Neural progenitor cell (in vitro differentiated cells): Measurements from ENCODE around the gene C10orf120. TPM values are rescaled to one million over a fixed set of nuclear protein-coding genes. Genes with fewer than 3 reads are reported as not detected.

ENCODE experiments used
- DNase-seq: peaks from one replicate; pipeline ENCODE4 v3.0.0-alpha.2; 2016; ENCODE audit warnings: low spot score
- H2AFZ ChIP-seq: fragments of 200-600 bp; sonication (generic); replicated peaks from 2 replicates; pipeline ENCODE4 v1.6.1; 2016; ENCODE audit warnings: antibody characterized with exemption
- H3F3A ChIP-seq: fragments of 200-600 bp; sonication (generic); 2 replicates; pipeline ENCODE4 v1.6.1; 2016; ENCODE audit warnings: antibody characterized with exemption, low read depth
- H3K27ac ChIP-seq: fragments of 200-600 bp; sonication (generic); 2 replicates; pipeline ENCODE4 v1.5.1; 2016; ENCODE audit warnings: mild to moderate bottlenecking
- H3K27me3 ChIP-seq: fragments of 200-600 bp; sonication (generic); 2 replicates; pipeline ENCODE4 v1.6.1; 2016; ENCODE audit warnings: mild to moderate bottlenecking, moderate library complexity
- H3K36me3 ChIP-seq: fragments of 200-600 bp; sonication (generic); 2 replicates; pipeline ENCODE4 v1.5.1; 2016
- H3K4me1 ChIP-seq: fragments of 200-600 bp; sonication (generic); 2 replicates; pipeline ENCODE4 v1.6.1; 2016; ENCODE audit warnings: mixed run types
- H3K4me2 ChIP-seq: fragments of 200-600 bp; sonication (generic); 2 replicates; pipeline ENCODE4 v1.6.1; 2016
- H3K4me3 ChIP-seq: fragments of 200-600 bp; sonication (generic); 2 replicates; pipeline ENCODE4 v1.5.1; 2016
- H3K79me2 ChIP-seq: fragments of 200-600 bp; sonication (generic); 2 replicates; pipeline ENCODE4 v1.6.1; 2016; ENCODE audit warnings: low read depth
- H3K9ac ChIP-seq: fragments of 200-600 bp; sonication (generic); 2 replicates; pipeline ENCODE4 v1.6.1; 2016
- H3K9me3 ChIP-seq: fragments of 200-600 bp; sonication (generic); 2 replicates; pipeline ENCODE4 v1.5.1; 2016; ENCODE audit warnings: low read depth
- H4K20me1 ChIP-seq: fragments of 200-600 bp; sonication (generic); 2 replicates; pipeline ENCODE4 v1.6.1; 2016; ENCODE audit warnings: low read depth
- H3K27ac Mint-ChIP-seq: 3 replicates; pipeline ENCODE4 v1.8.0; 2021; ENCODE audit warnings: mixed read lengths
- H3K27me3 Mint-ChIP-seq: 2 replicates; pipeline ENCODE4 v1.8.0; 2022; ENCODE audit warnings: low read depth, mild to moderate bottlenecking, inconsistent platforms, moderate library complexity, mixed read lengths; ENCODE audit not compliant: insufficient read depth
- H3K36me3 Mint-ChIP-seq: 3 replicates; pipeline ENCODE4 v1.8.0; 2021; ENCODE audit warnings: mixed read lengths
- H3K4me1 Mint-ChIP-seq: 3 replicates; pipeline ENCODE4 v1.8.0; 2021; ENCODE audit warnings: mixed read lengths
- H3K4me3 Mint-ChIP-seq: 3 replicates; pipeline ENCODE4 v1.8.0; 2021; ENCODE audit warnings: mild to moderate bottlenecking, moderate library complexity, mixed read lengths
- H3K9me3 Mint-ChIP-seq: 3 replicates; pipeline ENCODE4 v1.8.0; 2020; ENCODE audit warnings: mixed read lengths
- EZH2 ChIP-seq: fragments of 200-600 bp; sonication (generic); IDR thresholded peaks from 2 replicates; pipeline ENCODE4 v1.6.1; 2017; ENCODE audit warnings: antibody characterized with exemption, mild to moderate bottlenecking, moderate library complexity
- EZH2phosphoT487 ChIP-seq: fragments of 200-600 bp; sonication (generic); IDR thresholded peaks from 2 replicates; pipeline ENCODE4 v1.6.1; 2017; ENCODE audit warnings: antibody characterized with exemption
- total RNA-seq: library from RNA; depleted of rRNA; stranded (reverse); fragments of >200 nt; gene quantifications from 2 replicates; pipeline ENCODE4 v1.2.3, GENCODE V29; 2015; ENCODE audit warnings: low replicate concordance
- TF ChIP-seq, protein P1 (sequence below): fragments of 200-600 bp; sonication (generic); IDR thresholded peaks from 2 replicates; pipeline ENCODE4 v1.5.1; 2017; ENCODE audit warnings: antibody characterized with exemption, mild to moderate bottlenecking

The C10orf120 gene
- total RNA-seq, 1 donor from 2014 or later: not detected

DNA sequence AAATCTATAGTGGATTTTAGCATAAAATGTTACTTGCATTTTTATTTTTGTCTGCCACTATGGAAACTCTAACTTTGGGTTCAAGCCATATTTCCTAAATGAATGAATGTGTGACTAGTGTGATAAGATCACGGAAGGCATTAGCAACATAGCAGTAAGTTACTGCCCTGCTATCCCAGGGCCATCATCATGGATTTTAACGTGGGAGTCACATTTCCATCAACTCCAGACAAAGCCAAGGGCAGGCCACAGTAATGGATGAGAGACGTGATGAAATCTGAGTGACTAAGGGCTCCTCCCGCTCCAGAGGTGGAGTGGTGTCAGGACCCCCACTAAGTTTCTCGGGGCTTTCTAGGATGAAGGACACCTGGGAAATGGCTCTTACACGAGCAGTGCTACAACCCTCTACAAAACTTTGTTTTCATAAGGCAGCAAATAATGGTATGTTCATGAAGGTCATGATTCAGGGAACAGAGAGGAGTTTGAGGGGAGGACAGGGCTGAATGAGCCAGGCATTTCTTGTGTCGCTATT lies 34.3 kb downstream of the C10orf120 start:
- no peaks in the 10 kb centered on the region for H3K27me3 ChIP-seq
- TF ChIP-seq, protein P1, sequence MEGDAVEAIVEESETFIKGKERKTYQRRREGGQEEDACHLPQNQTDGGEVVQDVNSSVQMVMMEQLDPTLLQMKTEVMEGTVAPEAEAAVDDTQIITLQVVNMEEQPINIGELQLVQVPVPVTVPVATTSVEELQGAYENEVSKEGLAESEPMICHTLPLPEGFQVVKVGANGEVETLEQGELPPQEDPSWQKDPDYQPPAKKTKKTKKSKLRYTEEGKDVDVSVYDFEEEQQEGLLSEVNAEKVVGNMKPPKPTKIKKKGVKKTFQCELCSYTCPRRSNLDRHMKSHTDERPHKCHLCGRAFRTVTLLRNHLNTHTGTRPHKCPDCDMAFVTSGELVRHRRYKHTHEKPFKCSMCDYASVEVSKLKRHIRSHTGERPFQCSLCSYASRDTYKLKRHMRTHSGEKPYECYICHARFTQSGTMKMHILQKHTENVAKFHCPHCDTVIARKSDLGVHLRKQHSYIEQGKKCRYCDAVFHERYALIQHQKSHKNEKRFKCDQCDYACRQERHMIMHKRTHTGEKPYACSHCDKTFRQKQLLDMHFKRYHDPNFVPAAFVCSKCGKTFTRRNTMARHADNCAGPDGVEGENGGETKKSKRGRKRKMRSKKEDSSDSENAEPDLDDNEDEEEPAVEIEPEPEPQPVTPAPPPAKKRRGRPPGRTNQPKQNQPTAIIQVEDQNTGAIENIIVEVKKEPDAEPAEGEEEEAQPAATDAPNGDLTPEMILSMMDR: no peak
- no peak for TF ChIP-seq EZH2
- no peak for TF ChIP-seq EZH2phosphoT487
- Mint-ChIP-seq H3K4me1 (no peaks in the 10 kb centered on the region), H3K4me3 (no peak overlapping the region), H3K27me3 (peaks cover 2% of the 10 kb centered on the region), H3K36me3 (no peaks in the 10 kb centered on the region), H3K9me3 (no peaks in the 10 kb centered on the region), H3K27ac (no peak overlapping the region)
- H3K4me1 ChIP-seq: no peaks in the 10 kb centered on the region
- H3F3A ChIP-seq: no peaks in the 10 kb centered on the region
- no peak overlapping the region for H3K4me3 ChIP-seq
- no peaks in the 10 kb centered on the region for H3K9me3 ChIP-seq
- no peak for DNase-seq
- H2AFZ ChIP-seq: no peak overlapping the region
- H3K36me3 ChIP-seq: no peaks in the 10 kb centered on the region
- H3K27ac ChIP-seq: no peak overlapping the region
- H3K79me2 ChIP-seq: no peaks in the 10 kb centered on the region
- H3K9ac ChIP-seq: no peak overlapping the region
- no peak overlapping the region for H3K4me2 ChIP-seq
- no peaks in the 10 kb centered on the region for H4K20me1 ChIP-seq

GRCh38 chr10:122664501-122664900 lies 35.1 kb downstream of the C10orf120 start:
- no peak overlapping the region for H3K9ac ChIP-seq
- no peak for TF ChIP-seq EZH2
- TF ChIP-seq EZH2phosphoT487: no peak
- TF ChIP-seq, protein P1: no peak
- H3K9me3 Mint-ChIP-seq: no peaks in the 10 kb centered on the region
- no peak overlapping the region for H3K4me2 ChIP-seq
- H3K4me1 Mint-ChIP-seq: no peaks in the 10 kb centered on the region
- H3K27me3 Mint-ChIP-seq: peaks cover 2% of the 10 kb centered on the region
- H3K27me3 ChIP-seq: no peaks in the 10 kb centered on the region
- no peaks in the 10 kb centered on the region for H3K79me2 ChIP-seq
- no peaks in the 10 kb centered on the region for H3F3A ChIP-seq
- H3K4me3 Mint-ChIP-seq: no peak overlapping the region
- no peak overlapping the region for H3K4me3 ChIP-seq
- no peaks in the 10 kb centered on the region for H3K9me3 ChIP-seq
- no peaks in the 10 kb centered on the region for H3K36me3 ChIP-seq
- no peaks in the 10 kb centered on the region for H3K36me3 Mint-ChIP-seq
- no peaks in the 10 kb centered on the region for H4K20me1 ChIP-seq
- no peak overlapping the region for H2AFZ ChIP-seq
- H3K4me1 ChIP-seq: no peaks in the 10 kb centered on the region
- no peak overlapping the region for H3K27ac ChIP-seq
- DNase-seq: no peak
- H3K27ac Mint-ChIP-seq: no peak overlapping the region

GRCh38 chr10:122663516-122664130 lies 36.0 kb downstream of the C10orf120 start:
- Histone ChIP-seq H3K9ac (no peak overlapping the region), H3F3A (no peaks in the 10 kb centered on the region), H3K27me3 (no peaks in the 10 kb centered on the region), H3K4me3 (no peak overlapping the region), H4K20me1 (no peaks in the 10 kb centered on the region), H3K4me1 (no peaks in the 10 kb centered on the region), H3K9me3 (no peaks in the 10 kb centered on the region), H3K36me3 (no peaks in the 10 kb centered on the region), H3K27ac (no peak overlapping the region), H3K4me2 (no peak overlapping the region), H2AFZ (no peak overlapping the region), H3K79me2 (no peaks in the 10 kb centered on the region)
- no peak overlapping the region for H3K27ac Mint-ChIP-seq
- no peaks in the 10 kb centered on the region for H3K27me3 Mint-ChIP-seq
- H3K4me1 Mint-ChIP-seq: no peaks in the 10 kb centered on the region
- no peaks in the 10 kb centered on the region for H3K9me3 Mint-ChIP-seq
- H3K4me3 Mint-ChIP-seq: no peak overlapping the region
- no peak for DNase-seq
- H3K36me3 Mint-ChIP-seq: no peaks in the 10 kb centered on the region
- TF ChIP-seq EZH2 (no peak), EZH2phosphoT487 (no peak)

- no peaks in the 10 kb centered on the region for H3K79me2 ChIP-seq
- no peak overlapping the region for H3K4me2 ChIP-seq
- no peak overlapping the region for H3K27ac ChIP-seq
- H3K27me3 Mint-ChIP-seq: no peaks in the 10 kb centered on the region
- H3K9me3 Mint-ChIP-seq: no peaks in the 10 kb centered on the region
- DNase-seq: no peak
- H3K9ac ChIP-seq: no peak overlapping the region
- no peak overlapping the region for H3K4me3 ChIP-seq
- no peak overlapping the region for H3K4me3 Mint-ChIP-seq
- no peaks in the 10 kb centered on the region for H3K36me3 Mint-ChIP-seq
- H3K4me1 ChIP-seq: no peaks in the 10 kb centered on the region
- H3K27ac Mint-ChIP-seq: no peak overlapping the region
- no peaks in the 10 kb centered on the region for H3F3A ChIP-seq
- no peaks in the 10 kb centered on the region for H4K20me1 ChIP-seq
- no peaks in the 10 kb centered on the region for H3K27me3 ChIP-seq
- no peaks in the 10 kb centered on the region for H3K4me1 Mint-ChIP-seq
- H3K9me3 ChIP-seq: no peaks in the 10 kb centered on the region
- TF ChIP-seq, protein P1: no peak
- no peak for TF ChIP-seq EZH2phosphoT487
- TF ChIP-seq EZH2: no peak
- no peaks in the 10 kb centered on the region for H3K36me3 ChIP-seq
- H2AFZ ChIP-seq: no peak overlapping the region
These were observed 37.4 kb downstream of the C10orf120 start for GRCh38 chr10:122662231-122662630.
